Measurements from ENCODE around the gene MAN1B1. TPM values are rescaled to one million over a fixed set of nuclear protein-coding genes. Genes with fewer than 3 reads are reported as not detected.

The MAN1B1 gene
- total and polyA plus RNA-seq, 2 of the 8 experiments (the other 6 are each of a cell fraction or from before 2014, with no cell fraction given), result 33.7 to 36.3 TPM

GRCh38 chr9:137064027-137064879, 22.5 kb upstream of the MAN1B1 start (continued):
- TF ChIP-seq CHD7 (IDR thresholded peaks at IDR 0.05; ENCODE audit: insufficient replicate concordance, low read length) (no peak), TBP (IDR thresholded peaks at IDR 0.05; ENCODE audit: low read depth, low read length) (no peak), ASH2L (IDR thresholded peaks at IDR 0.05; ENCODE audit: low read length) (no peak), HDAC6 (IDR thresholded peaks at IDR 0.05; ENCODE audit: low read depth, low read length) (no peak), RAD21 (IDR thresholded peaks at IDR 0.05 in 1 of 2, conservative IDR thresholded peaks at IDR 0.05 in 1 of 2; ENCODE audit: low read depth in 2 of 2, low read length in 2 of 2) (peak; percentile 61 to 72), SIN3A (conservative IDR thresholded peaks at IDR 0.05 in 1 of 2, IDR thresholded peaks at IDR 0.05 in 1 of 2; ENCODE audit: low read depth in 1 of 2, low read length in 2 of 2) (no peak), CBX8 (IDR thresholded peaks at IDR 0.05; ENCODE audit: borderline replicate concordance, low read depth, low read length) (no peak), GTF2F1 (IDR thresholded peaks at IDR 0.05; ENCODE audit: borderline replicate concordance, low read depth, low read length) (no peak), TAF7 (optimal IDR thresholded peaks at IDR 0.05; ENCODE audit: borderline replicate concordance, low read depth, low read length) (no peak)
